Mucosa of stomach (tissue), 1 donor: ENCODE results near the gene GRID1.
"Not testable (repeated sequence)": the region's sequence is repeated elsewhere in the genome, so short reads cannot be mapped to it uniquely, and the experiment has no call there.

Experiments used
- H3K27me3 ChIP-seq: one replicate; pipeline ENCODE4 v1.7.0; 2013; ENCODE audit warnings: mild to moderate bottlenecking, low read length; ENCODE audit not compliant: control insufficient read depth, insufficient read depth
- H3K36me3 ChIP-seq: one replicate; pipeline ENCODE4 v1.7.0; 2013; ENCODE audit warnings: low read length; ENCODE audit not compliant: control insufficient read depth, insufficient read depth
- H3K4me1 ChIP-seq: one replicate; pipeline ENCODE4 v1.7.0; 2013; ENCODE audit warnings: mild to moderate bottlenecking, low read length; ENCODE audit not compliant: control insufficient read depth, insufficient read depth
- H3K4me3 ChIP-seq: one replicate; pipeline ENCODE4 v1.7.0; 2013; ENCODE audit warnings: low read length
- H3K9ac ChIP-seq: one replicate; pipeline ENCODE4 v1.7.0; 2013; ENCODE audit warnings: mild to moderate bottlenecking, low read length, moderate library complexity
- H3K9me3 ChIP-seq: one replicate; pipeline ENCODE4 v1.7.0; 2013; ENCODE audit warnings: mild to moderate bottlenecking, low read length, moderate library complexity; ENCODE audit not compliant: control insufficient read depth
- donor health status: Pancreatic carcinoma.

Gene GRID1

GRCh38 chr10:86083664-86084175 is 282.9 kb downstream of the GRID1 start:
- H3K9me3 ChIP-seq: no peaks in the 10 kb centered on the region
- no peaks in the 10 kb centered on the region for H3K27me3 ChIP-seq
- no peak overlapping the region for H3K9ac ChIP-seq
- no peak overlapping the region for H3K4me3 ChIP-seq
- no peaks in the 10 kb centered on the region for H3K4me1 ChIP-seq
- H3K36me3 ChIP-seq: no peaks in the 10 kb centered on the region

GRCh38 chr10:86083206-86083605 is 283.4 kb downstream of the GRID1 start:
- Histone ChIP-seq H3K4me3 (no peak overlapping the region), H3K27me3 (no peaks in the 10 kb centered on the region), H3K4me1 (no peaks in the 10 kb centered on the region), H3K9ac (no peak overlapping the region), H3K36me3 (no peaks in the 10 kb centered on the region), H3K9me3 (no peaks in the 10 kb centered on the region)

- no peaks in the 10 kb centered on the region for H3K9me3 ChIP-seq
- no peaks in the 10 kb centered on the region for H3K4me1 ChIP-seq
- no peaks in the 10 kb centered on the region for H3K27me3 ChIP-seq
- H3K4me3 ChIP-seq: no peak overlapping the region
- no peak overlapping the region for H3K9ac ChIP-seq
- H3K36me3 ChIP-seq: no peaks in the 10 kb centered on the region
These were observed 284.0 kb downstream of the GRID1 start for GRCh38 chr10:86082556-86082955.

- Histone ChIP-seq H3K4me1 (no peaks in the 10 kb centered on the region), H3K36me3 (no peaks in the 10 kb centered on the region), H3K9ac (no peak overlapping the region), H3K9me3 (no peaks in the 10 kb centered on the region), H3K27me3 (no peaks in the 10 kb centered on the region), H3K4me3 (no peak overlapping the region)
These were observed 287.5 kb downstream of the GRID1 start for GRCh38 chr10:86079088-86079487.

GRCh38 chr10:86078639-86079035 is 288.0 kb downstream of the GRID1 start:
- Histone ChIP-seq H3K9me3 (no peaks in the 10 kb centered on the region), H3K4me1 (no peaks in the 10 kb centered on the region), H3K9ac (no peak overlapping the region), H3K27me3 (no peaks in the 10 kb centered on the region), H3K36me3 (no peaks in the 10 kb centered on the region), H3K4me3 (no peak overlapping the region)

- Histone ChIP-seq H3K4me3 (no peak overlapping the region), H3K36me3 (no peaks in the 10 kb centered on the region), H3K9me3 (no peaks in the 10 kb centered on the region), H3K27me3 (no peaks in the 10 kb centered on the region), H3K4me1 (no peaks in the 10 kb centered on the region), H3K9ac (no peak overlapping the region)
These were observed 288.5 kb downstream of the GRID1 start for GRCh38 chr10:86077871-86078638.

- no peaks in the 10 kb centered on the region for H3K9me3 ChIP-seq
- no peaks in the 10 kb centered on the region for H3K36me3 ChIP-seq
- no peaks in the 10 kb centered on the region for H3K27me3 ChIP-seq
- H3K4me3 ChIP-seq: no peak overlapping the region
- H3K4me1 ChIP-seq: no peaks in the 10 kb centered on the region
- H3K9ac ChIP-seq: no peak overlapping the region
These were observed 289.3 kb downstream of the GRID1 start for GRCh38 chr10:86077271-86077670.

GRCh38 chr10:86076497-86076896 is 290.1 kb downstream of the GRID1 start:
- not testable (repeated sequence) for H3K36me3 ChIP-seq, H3K27me3 ChIP-seq, H3K4me1 ChIP-seq, H3K9me3 ChIP-seq, H3K4me3 ChIP-seq, H3K9ac ChIP-seq

- H3K4me1 ChIP-seq: no peaks in the 10 kb centered on the region
- no peaks in the 10 kb centered on the region for H3K9me3 ChIP-seq
- no peak overlapping the region for H3K9ac ChIP-seq
- H3K36me3 ChIP-seq: no peaks in the 10 kb centered on the region
- no peak overlapping the region for H3K4me3 ChIP-seq
- H3K27me3 ChIP-seq: no peaks in the 10 kb centered on the region
These were observed 291.1 kb downstream of the GRID1 start for GRCh38 chr10:86075512-86075911.

- H3K27me3 ChIP-seq: no peaks in the 10 kb centered on the region
- no peaks in the 10 kb centered on the region for H3K9me3 ChIP-seq
- H3K4me3 ChIP-seq: no peak overlapping the region
- no peaks in the 10 kb centered on the region for H3K4me1 ChIP-seq
- no peak overlapping the region for H3K9ac ChIP-seq
- no peaks in the 10 kb centered on the region for H3K36me3 ChIP-seq
These were observed 292.3 kb downstream of the GRID1 start for GRCh38 chr10:86074294-86074693.

GRCh38 chr10:86073199-86073977 is 293.2 kb downstream of the GRID1 start:
- H3K27me3 ChIP-seq: no peaks in the 10 kb centered on the region
- no peaks in the 10 kb centered on the region for H3K4me1 ChIP-seq
- H3K4me3 ChIP-seq: no peak overlapping the region
- H3K9ac ChIP-seq: no peak overlapping the region
- no peaks in the 10 kb centered on the region for H3K36me3 ChIP-seq
- H3K9me3 ChIP-seq: no peaks in the 10 kb centered on the region

- Histone ChIP-seq H3K9me3 (no peaks in the 10 kb centered on the region), H3K36me3 (no peaks in the 10 kb centered on the region), H3K4me1 (no peaks in the 10 kb centered on the region), H3K27me3 (no peaks in the 10 kb centered on the region), H3K4me3 (no peak overlapping the region), H3K9ac (no peak overlapping the region)
These were observed 294.2 kb downstream of the GRID1 start for GRCh38 chr10:86072413-86072812.
